HG03066 (cell line): Measurements from ENCODE around the gene BBS12.

ENCODE experiments used
- ATAC-seq: cut with Tn5 transposase; IDR thresholded peaks from one replicate; pipeline ENCODE4 v1.9.1; 2021; ENCODE audit warnings: low read depth; ENCODE audit not compliant: unreplicated experiment

BBS12 gene

GRCh38 chr4:122787940-122788339, 55.4 kb downstream of the BBS12 start:
- ATAC-seq, result no peak

- ATAC-seq, result no peak
These were observed 56.4 kb downstream of the BBS12 start for GRCh38 chr4:122788935-122789334.

- no peak for ATAC-seq
These were observed 61.3 kb downstream of the BBS12 start for GRCh38 chr4:122793811-122794210.
